HPDE6-E6E7 (cell line): ENCODE results near the gene RWDD4.

Experiments
- DNase-seq: peaks from one replicate; pipeline ENCODE4 v3.0.0; 2011; ENCODE audit warnings: missing footprints; ENCODE audit errors: extremely low spot score

RWDD4 gene

DNA sequence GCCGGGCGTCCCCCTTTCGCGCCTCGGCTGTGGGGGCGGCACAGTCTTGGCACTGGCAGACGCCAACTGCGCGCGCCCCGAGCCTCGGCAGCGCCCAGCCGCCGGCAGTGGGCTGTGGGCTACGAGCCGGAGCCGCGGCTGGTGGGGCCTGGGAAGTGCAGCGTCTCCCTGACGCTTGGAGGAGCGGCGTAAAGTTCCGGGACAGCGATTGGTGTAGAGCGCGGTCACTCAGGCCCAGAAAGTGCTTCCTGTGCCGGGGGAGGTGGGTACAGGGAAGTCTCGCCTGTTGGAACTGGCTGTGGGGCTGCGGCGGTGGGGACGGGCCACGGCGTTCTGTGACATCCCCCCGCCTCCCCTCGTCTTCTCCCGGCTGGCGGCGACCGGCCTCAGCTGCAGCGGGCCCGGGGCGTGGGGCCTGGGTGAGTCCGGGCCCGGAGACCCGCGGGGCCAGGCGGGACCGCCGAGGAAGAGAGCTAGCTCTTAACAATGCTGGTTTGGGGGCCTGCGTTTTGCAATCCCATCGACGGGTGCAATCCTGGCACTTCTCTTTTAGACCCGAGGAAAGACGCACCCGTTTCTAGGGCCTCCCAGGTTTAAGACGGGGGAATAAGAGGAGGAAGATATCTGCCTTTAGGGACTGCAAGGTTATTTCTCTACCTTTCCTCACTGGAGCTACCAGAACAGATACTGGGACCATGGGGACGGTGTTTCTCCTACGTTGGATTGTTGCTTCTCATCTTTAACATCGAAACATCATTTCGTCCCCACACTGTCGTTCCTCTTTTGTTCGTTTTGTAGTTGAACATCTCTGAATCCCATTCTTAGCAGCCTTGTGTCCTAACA lies at the start of gene RWDD4, which contains the start of gene TRAPPC11:
TSS of gene RWDD4 (minus strand) at position 157 of the 843 bp plus-strand sequence. CDS start 233 bp downstream, outside the sequence.
TSS of gene TRAPPC11 (plus strand) at position 265 of the 843 bp plus-strand sequence. CDS start 4,575 bp downstream, outside the sequence.
- peak; percentile 96 for DNase-seq

GRCh38 chr4:183702492-183702891 lies 43.5 kb upstream of the RWDD4 start:
- no peak for DNase-seq

DNA sequence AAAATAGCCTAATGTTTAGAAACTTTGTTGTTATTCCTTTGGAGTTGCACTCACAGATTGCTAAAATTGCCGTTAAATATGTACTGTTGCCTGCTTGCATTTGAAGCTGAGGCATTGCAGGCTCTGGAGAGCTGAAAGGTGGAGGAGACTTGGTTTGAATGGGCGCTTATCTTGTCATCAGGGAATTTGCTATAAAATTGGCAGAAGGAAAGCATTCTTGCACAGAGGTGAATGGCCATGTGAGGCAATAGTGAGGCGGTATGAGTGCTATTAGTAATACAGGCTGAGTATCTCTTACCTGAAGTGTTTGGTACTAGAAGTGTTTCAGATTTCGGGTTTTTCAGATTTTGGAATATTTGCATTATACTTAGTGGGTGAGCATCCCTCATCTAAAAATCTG lies 41.4 kb upstream of the RWDD4 start:
- no peak for DNase-seq

- DNase-seq: no peak
Observed at GRCh38 chr4:183698909-183699308, 39.9 kb upstream of the RWDD4 start.

GRCh38 chr4:183691897-183692296 lies 32.9 kb upstream of the RWDD4 start:
- no peak for DNase-seq

GRCh38 chr4:183691006-183691405 lies 32.0 kb upstream of the RWDD4 start:
- DNase-seq: no peak

DNA sequence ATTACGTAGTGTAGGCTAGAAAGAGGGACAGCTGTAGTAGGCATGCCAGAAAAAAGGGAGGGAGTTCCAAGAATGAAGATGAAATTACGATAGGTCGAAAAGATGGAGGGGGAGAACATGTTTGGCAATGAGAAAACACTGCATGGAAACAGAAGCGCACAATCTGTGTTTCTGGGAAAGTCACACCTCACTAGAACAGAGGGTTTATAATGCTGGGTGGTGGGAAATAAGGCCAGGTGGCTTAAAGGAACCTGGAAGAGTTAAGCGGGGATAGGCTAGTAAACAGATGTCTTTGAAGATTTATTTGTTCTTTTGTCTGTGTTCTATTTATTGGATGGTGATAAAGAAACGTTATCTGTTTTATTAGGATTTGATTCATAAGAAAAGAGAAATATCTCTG lies 29.2 kb upstream of the RWDD4 start:
- no peak for DNase-seq

- DNase-seq: no peak
Observed at GRCh38 chr4:183686461-183686860, 27.5 kb upstream of the RWDD4 start.

GRCh38 chr4:183681119-183681518 lies 22.1 kb upstream of the RWDD4 start:
- DNase-seq: no peak

GRCh38 chr4:183675625-183676024 lies 16.6 kb upstream of the RWDD4 start:
- DNase-seq: no peak

DNA sequence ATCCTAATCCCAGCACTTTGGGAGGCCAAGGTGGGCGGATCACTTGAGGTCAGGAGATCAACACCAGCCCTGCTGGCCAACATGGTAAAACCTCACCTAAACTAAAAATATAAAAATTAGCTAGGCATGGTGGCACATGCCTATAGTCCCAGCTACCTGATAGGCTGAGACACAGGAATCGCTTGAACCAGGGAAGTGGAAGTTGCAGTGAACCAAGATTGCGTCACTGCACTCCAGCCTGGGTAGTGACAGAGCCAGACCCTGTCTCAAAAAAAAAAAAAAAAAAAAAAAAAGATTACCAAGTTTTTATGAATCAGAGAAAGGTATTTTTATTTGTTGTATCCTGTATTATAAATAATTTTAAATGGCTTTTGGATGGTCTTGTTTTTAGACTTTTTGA lies 15.2 kb upstream of the RWDD4 start:
- no peak for DNase-seq

DNA sequence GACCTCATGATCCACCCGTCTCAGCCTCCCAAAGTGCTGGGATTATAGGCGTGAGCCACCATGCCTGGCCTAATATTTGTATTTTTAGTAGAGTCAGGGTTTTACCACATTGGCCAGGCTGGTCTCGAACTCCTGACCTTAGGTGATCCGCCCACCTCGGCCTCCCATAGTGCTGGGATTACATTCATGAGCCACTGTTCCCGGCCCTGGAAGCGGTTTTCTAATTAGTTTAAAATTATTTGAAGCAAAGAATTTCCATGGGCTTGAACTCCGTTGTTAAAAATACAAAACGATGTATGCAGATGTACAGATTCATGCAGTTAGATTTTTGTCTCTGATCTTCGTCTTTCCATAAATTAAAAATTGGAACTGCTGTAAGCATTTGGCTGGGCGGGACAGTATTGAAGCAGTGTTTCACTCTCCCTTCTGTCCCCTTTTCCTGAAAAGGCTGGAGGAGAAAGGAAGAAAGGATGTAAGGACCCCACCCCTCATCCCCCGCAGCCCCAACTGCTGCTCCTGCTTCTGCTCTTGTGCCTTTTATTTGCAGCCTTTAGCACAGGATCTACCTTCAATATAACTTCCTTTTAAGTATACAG lies 12.1 kb upstream of the RWDD4 start:
- no peak for DNase-seq

DNA sequence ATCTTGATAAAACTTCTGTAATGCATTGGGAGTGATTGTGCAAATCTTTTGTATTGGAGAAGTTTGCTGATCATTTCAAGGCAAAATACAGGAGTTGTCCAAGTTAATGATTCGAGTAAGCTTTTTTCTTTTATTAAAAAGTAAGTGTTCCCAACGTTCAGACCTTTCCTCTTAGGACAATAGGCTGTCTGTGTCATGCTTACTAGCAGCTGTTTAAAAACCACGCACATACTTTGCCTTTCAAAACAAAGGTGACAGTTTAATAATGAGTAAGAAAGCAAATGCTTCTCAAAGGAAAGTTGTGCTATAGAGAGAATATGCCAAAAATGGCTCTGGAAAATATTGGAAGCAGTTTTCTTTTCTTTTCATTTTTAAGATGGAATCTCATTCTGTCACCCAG lies 11.3 kb upstream of the RWDD4 start:
- no peak for DNase-seq

DNA sequence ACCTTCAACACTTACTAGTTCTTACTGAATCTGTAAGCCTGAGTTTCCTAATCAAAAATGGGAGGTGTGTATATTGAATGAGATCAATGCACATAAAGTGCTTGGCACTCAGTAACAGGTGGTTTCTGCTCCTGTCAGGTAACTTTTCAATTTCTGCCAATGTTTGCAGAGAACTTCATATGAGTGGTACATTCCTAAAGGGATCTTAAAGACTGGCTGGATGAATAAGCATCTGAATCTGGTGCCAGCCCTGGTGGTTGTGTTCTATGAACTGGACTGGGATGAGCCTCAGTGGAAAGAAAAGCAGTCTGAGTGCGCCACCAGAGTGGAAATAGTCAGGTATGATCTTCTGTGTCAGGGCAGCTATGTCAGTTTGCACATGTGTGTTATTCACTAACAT lies 7.1 kb upstream of the RWDD4 start:
- no peak for DNase-seq

DNA sequence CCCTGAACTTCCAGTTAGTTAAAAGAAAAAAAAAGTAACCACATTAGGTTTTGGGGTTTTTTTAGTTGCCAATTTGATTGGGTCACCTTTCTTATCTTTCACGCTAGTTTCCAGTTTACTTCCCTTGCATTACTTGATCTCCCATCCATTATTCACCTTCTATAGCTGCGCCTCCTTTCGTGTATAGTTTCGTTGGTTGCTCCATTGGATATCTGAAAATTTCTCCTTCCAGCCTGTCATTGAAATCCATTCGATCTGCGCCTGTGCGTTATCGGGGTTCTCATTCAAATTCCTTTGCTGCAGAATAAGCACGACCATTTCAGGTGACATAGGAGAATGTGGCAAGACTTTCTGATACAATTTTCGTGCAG lies 872 bp upstream of the RWDD4 start:
- no peak for DNase-seq

DNA sequence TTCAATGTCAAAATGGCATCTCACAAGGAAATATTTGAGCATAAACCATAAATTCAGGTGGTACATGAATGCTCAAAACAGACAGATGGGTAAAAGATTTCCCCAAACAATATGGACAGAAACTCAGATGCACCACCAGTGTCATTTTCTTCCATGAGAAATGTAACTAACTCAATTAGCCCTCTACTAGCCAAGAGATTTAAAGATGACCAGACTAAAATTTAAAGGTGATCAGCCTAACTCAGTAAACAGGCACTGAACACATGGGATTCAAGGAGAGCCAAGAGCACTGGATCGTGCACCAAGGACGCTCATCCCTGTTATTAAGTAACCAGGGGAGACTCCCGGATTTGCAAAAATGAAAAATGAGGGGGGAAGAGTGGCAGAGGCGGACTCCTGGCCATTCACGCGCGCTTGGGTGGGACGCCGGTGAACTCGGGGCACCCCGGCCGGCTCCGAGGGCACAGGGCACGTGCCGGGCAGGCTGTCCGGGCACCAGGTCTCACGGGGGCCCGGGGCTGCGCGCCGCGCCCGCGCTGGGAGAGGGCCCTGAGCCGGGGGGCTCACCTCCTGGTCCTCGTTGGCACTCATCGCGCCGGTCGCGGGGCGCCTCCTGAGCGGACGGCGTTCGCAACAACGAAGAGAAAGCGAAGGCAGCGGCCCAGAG lies 490 bp downstream of the RWDD4 start:
- DNase-seq: no peak

- no peak for DNase-seq
Observed at GRCh38 chr4:183657564-183657963, 1.4 kb downstream of the RWDD4 start.

DNA sequence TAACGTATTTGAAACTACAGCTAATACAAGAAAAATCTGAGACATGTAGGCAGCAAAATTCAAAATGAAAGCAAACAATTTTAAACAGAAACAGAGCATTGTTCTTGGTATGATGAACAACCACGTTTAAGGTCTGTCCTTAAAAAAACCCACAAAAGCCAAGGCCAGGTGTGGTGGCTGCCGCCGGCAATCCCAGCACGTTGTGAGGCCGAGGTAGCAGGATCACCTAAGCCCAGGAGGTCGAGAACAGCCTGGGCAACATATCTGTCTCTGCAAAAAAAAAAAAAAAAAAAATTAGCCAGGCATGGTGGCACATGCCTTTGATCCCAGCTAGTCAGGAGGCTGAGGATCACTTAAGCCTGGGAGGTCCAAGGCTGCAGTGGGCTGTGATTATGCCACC lies 13.7 kb downstream of the RWDD4 start:
- no peak for DNase-seq

GRCh38 chr4:183639291-183639690 lies 19.7 kb downstream of the RWDD4 start:
- no peak for DNase-seq

- no peak for DNase-seq
Observed at GRCh38 chr4:183638436-183638835, 20.5 kb downstream of the RWDD4 start.

- DNase-seq: peak; percentile 50
Observed at GRCh38 chr4:183637461-183637860, 21.5 kb downstream of the RWDD4 start.

GRCh38 chr4:183636923-183637322 lies 22.1 kb downstream of the RWDD4 start:
- no peak for DNase-seq

DNA sequence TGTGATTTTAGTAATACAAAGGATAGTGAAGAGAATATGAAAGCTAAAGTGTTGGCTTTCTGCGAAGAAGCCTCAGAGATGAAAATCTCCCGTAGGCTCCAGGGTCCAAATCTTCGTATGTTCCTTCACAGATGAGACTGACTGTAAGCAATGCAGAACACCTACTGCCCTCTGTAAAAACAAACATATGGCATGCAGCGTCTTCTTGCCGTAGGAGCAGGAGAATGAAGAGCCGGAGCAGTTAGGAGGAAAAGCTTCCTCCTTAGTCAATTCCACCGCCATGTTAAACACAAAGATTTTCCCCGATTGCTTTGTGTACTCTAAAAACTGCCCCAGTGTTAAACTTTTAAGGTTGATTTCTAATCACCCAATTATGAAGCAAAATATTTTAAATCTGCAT lies 22.5 kb downstream of the RWDD4 start:
- no peak for DNase-seq
